GM12878 (cell line): Measurements from ENCODE around the gene MCM6. TPM values are rescaled to one million over a fixed set of nuclear protein-coding genes. Genes with fewer than 3 reads are reported as not detected.
A peak's percentile ranks its signal among the peaks of the same experiment; 100 is the strongest.
"Not testable (repeated sequence)": the region's sequence is repeated elsewhere in the genome, so short reads cannot be mapped to it uniquely, and the experiment has no call there.

Experiments
- ATAC-seq: fragments of 200-7000 bp; cut with Tn5 transposase; 3 replicates; pipeline ENCODE4 v1.9.1; 2020; ENCODE audit warnings: mild to moderate bottlenecking, moderate library complexity
- BruUV-seq: library from RNA; stranded (reverse); fragments of 400-500 nt; replicated peaks from 2 replicates; lab custom pipeline; 2021; lab: Mats Ljungman, UMichigan
- CTCF ChIA-PET: fragments of 300-600 bp; sonication (Branson Sonifier 250); formaldehyde crosslinking; extraction: SDS; loops from one replicate; lab custom pipeline; 2021; ENCODE audit warnings: inconsistent platforms; lab: Yijun Ruan, JAX
- POLR2A ChIA-PET: fragments of 350-600 bp; formaldehyde crosslinking; extraction: SDS; loops from one replicate; lab custom pipeline; 2021; ENCODE audit warnings: inconsistent platforms; lab: Charles Lee
- RAD21 ChIA-PET: fragments of 300-600 bp; sonication (Branson Sonifier 250); formaldehyde crosslinking; loops from one replicate; lab custom pipeline; 2023; ENCODE audit warnings: antibody characterized with exemption; ENCODE audit not compliant: unreplicated experiment; lab: Charles Lee
- SMC1A ChIA-PET: fragments of 300-600 bp; sonication (Branson Sonifier 250); formaldehyde crosslinking; loops from one replicate; lab custom pipeline; 2023; ENCODE audit not compliant: unreplicated experiment, uncharacterized antibody; lab: Charles Lee
- DNase-seq: peaks from one replicate; pipeline ENCODE4 v3.0.0-alpha.2; 2011; ENCODE audit warnings: low read depth, low spot score
- FAIRE-seq: peaks from 3 replicates; lab custom pipeline; 2011; peaks lifted over from hg19 to GRCh38; lab: Jason Lieb, UNC
- H2AFZ ChIP-seq: 2 replicates; pipeline ENCODE4 v1.6.0; 2011; ENCODE audit warnings: low read depth, low read length, control low read depth; ENCODE audit not compliant: control insufficient read depth
- H3K27ac ChIP-seq: 2 replicates; pipeline ENCODE4 v1.5.1; 2011; ENCODE audit warnings: control low read depth; ENCODE audit not compliant: control insufficient read depth, insufficient read depth
- H3K27me3 ChIP-seq, 2 experiments: replicated peaks in 1 of 2; 2 replicates each; pipeline versions ENCODE4 v1.6.0 to v1.6.1; 2011; ENCODE audit warnings: low read length in 1 of 2; ENCODE audit not compliant: control insufficient read depth in 2 of 2, insufficient read depth in 2 of 2
- H3K36me3 ChIP-seq, 2 experiments: 2 replicates each; pipeline ENCODE4 v1.5.1; 2011; ENCODE audit warnings: low read length in 1 of 2; ENCODE audit not compliant: control insufficient read depth in 2 of 2, insufficient read depth in 2 of 2
- H3K4me1 ChIP-seq: 2 replicates; pipeline ENCODE4 v1.6.1; 2011; ENCODE audit warnings: mild to moderate bottlenecking, low read length, moderate library complexity, mixed read lengths; ENCODE audit not compliant: control insufficient read depth, insufficient read depth
- H3K4me2 ChIP-seq: 2 replicates; pipeline ENCODE4 v1.6.0; 2011; ENCODE audit warnings: control low read depth; ENCODE audit not compliant: control insufficient read depth, insufficient read depth
- H3K4me3 ChIP-seq: fragments of 200-600 bp; sonication (generic); 2 replicates; pipeline ENCODE4 v1.5.1; 2016
- H3K79me2 ChIP-seq: 2 replicates; pipeline ENCODE4 v1.6.0; 2011; ENCODE audit warnings: low read length; ENCODE audit not compliant: control insufficient read depth, insufficient read depth
- H3K9ac ChIP-seq: 2 replicates; pipeline ENCODE4 v1.8.0; 2011; ENCODE audit warnings: low read length, control low read depth, mixed read lengths; ENCODE audit not compliant: control insufficient read depth, insufficient read depth
- H3K9me3 ChIP-seq: replicated peaks from 3 replicates; pipeline ENCODE4 v1.5.1; 2011; ENCODE audit warnings: mild to moderate bottlenecking, low read length; ENCODE audit not compliant: control insufficient read depth, insufficient read depth
- H4K20me1 ChIP-seq: 2 replicates; pipeline ENCODE4 v1.6.0; 2011; ENCODE audit not compliant: control insufficient read depth, insufficient read depth
- PML ChIP-seq: IDR thresholded peaks from 2 replicates; pipeline ENCODE4 v1.6.1; 2012; ENCODE audit warnings: low read length, inconsistent platforms
- WGBS: methylation state at CpG from one replicate; pipeline ENCODE4 v1.1.6; 2016; ENCODE audit warnings: low lambda C conversion rate; ENCODE audit not compliant: insufficient replicate concordance, insufficient coverage; ENCODE audit errors: missing lambda C conversion rate; 5-methylcytosine and 5-hydroxymethylcytosine counted together
- in situ Hi-C: fragments of 300-500 bp; cut with MboI; formaldehyde crosslinking; loops from 9 replicates; pipeline ENCODE4 v1.14.3; 2018; ENCODE audit warnings: mixed read lengths
- intact Hi-C: fragments of 100-400 bp; cut with micrococcal nuclease; formaldehyde crosslinking; loops from one replicate; pipeline ENCODE4 v1.14.2; 2022; ENCODE audit not compliant: unreplicated experiment
- polyA plus RNA-seq, 11 experiments: library from polyadenylated mRNA; depleted of rRNA in 4 of 11; unstranded in 6 of 11; stranded (reverse) in 5 of 11; fragments of >200 nt; fragmentation: Nextera tagmentation in 4 of 11; fragmentation: Illumina TruSeq in 1 of 11; extraction: Ambion mirVana in 4 of 11; extraction: Trizol in 1 of 11; gene quantifications; 1 replicate in 1 of 11; 2 replicates in 10 of 11; pipeline versions ENCODE4 v1.2.1 to v1.2.3, GENCODE V29; 2011 to 2016; ENCODE audit warnings: inconsistent platforms in 2 of 11, missing spikeins in 2 of 11, low read depth in 1 of 11
- total RNA-seq, 4 experiments: library from RNA; depleted of rRNA in 3 of 4; stranded (reverse); fragments of >200 nt in 3 of 4; fragmentation: Illumina TruSeq in 1 of 4; extraction: Trizol in 1 of 4; gene quantifications; 2 replicates each; pipeline versions ENCODE4 v1.2.1 to v1.2.3, GENCODE V29; 2013 to 2021
- TF ChIP-seq, protein P1 (sequence below): fragments of 450-650 bp; formaldehyde crosslinking; IDR thresholded peaks from 2 replicates; pipeline ENCODE4 v1.4.0; 2022; ENCODE audit warnings: mild to moderate bottlenecking, moderate library complexity

Gene MCM6
- total and polyA plus RNA-seq, 10 of the 15 experiments (the other 5 are each of a cell fraction or from before 2014, with no cell fraction given), result 37.4 to 118 (median 82.2) TPM

DNA sequence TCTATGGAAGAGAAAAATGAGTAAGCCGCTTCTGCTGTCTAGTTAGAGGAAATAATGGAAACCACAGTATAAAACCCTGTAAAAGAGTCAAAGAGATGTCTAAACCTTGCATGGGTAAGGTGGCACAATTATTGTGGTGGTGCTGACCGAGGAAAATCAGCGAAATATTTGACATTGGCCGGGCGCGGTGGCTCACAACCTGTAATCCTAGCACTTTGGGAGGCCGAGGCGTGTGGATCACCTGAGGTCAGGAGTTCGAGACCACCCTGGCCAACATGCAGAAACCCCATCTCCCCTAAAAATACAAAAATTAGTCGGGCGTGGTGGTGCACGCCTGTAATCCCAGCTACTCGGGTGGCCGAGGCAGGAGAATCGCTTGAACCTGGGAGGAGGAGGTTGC, 527 bp upstream of the MCM6 start:
- not testable (repeated sequence) for H3K36me3 ChIP-seq, FAIRE-seq
- TF ChIP-seq, protein P1, sequence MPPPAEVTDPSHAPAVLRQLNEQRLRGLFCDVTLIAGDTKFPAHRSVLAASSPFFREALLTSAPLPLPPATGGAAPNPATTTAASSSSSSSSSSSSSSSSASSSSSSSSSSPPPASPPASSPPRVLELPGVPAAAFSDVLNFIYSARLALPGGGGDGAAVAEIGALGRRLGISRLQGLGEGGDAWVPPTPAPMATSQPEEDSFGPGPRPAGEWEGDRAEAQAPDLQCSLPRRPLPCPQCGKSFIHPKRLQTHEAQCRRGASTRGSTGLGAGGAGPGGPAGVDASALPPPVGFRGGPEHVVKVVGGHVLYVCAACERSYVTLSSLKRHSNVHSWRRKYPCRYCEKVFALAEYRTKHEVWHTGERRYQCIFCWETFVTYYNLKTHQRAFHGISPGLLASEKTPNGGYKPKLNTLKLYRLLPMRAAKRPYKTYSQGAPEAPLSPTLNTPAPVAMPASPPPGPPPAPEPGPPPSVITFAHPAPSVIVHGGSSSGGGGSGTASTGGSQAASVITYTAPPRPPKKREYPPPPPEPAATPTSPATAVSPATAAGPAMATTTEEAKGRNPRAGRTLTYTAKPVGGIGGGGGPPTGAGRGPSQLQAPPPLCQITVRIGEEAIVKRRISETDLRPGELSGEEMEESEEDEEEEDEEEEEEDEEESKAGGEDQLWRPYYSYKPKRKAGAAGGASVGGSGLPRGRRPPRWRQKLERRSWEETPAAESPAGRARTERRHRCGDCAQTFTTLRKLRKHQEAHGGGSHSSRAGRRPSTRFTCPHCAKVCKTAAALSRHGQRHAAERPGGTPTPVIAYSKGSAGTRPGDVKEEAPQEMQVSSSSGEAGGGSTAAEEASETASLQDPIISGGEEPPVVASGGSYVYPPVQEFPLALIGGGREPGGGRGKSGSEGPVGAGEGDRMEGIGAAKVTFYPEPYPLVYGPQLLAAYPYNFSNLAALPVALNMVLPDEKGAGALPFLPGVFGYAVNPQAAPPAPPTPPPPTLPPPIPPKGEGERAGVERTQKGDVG (CRISPR knock-in tag), result 0 out of 2 replicates have a peak, but pooled peaks have one; percentile 25
- 0 out of 2 replicates have a peak, but pooled peaks have one; percentile 11 for TF ChIP-seq PML
- TF ChIP-seq, all 136 proteins: peak for 2; not testable (repeated sequence) for 134
- Histone ChIP-seq H3K4me2 (peak overlapping the region; percentile 57; the same call in 1 of the 2 replicates), H3K4me3 (peak overlapping the region; percentile 61), H2AFZ (peak overlapping the region; percentile 62), H3K79me2 (peaks cover 33% of the 10 kb centered on the region), H3K9ac (peak overlapping the region; percentile 45)
- RAD21 ChIA-PET, result interaction anchor here (1.8 kb wide), 1 partner anchor 508 kb away, joined by 11 read pairs; no protein-coding TSS in a partner anchor
- H3K27ac ChIP-seq, BruUV-seq, in situ Hi-C loops, H3K27me3 ChIP-seq, H3K9me3 ChIP-seq, H3K4me1 ChIP-seq, H4K20me1 ChIP-seq, DNase-seq, ATAC-seq: not testable (repeated sequence)
- intact Hi-C loops, result loop anchor here (1.0 kb wide), 1 partner anchor 56 kb away; no protein-coding TSS in a partner anchor
- SMC1A ChIA-PET, result interaction anchor here (0.7 to 2.0 kb wide), 6 partner anchors 10 to 507 kb away, joined by 3 to 8 read pairs (median 4); no protein-coding TSS in a partner anchor
- POLR2A ChIA-PET, result interaction anchor here (1.0 to 1.9 kb wide), 3 partner anchors 136 to 507 kb away, joined by 3 to 5 read pairs (median 3); no protein-coding TSS in a partner anchor
- 67% methylated on average over 15 of the region's 15 CpGs for WGBS
- CTCF ChIA-PET, result interaction anchor here (0.7 to 2.3 kb wide), 4 partner anchors 10 to 507 kb away, joined by 4 to 9 read pairs (median 4); no protein-coding TSS in a partner anchor
